NB4 (cell line): ENCODE results near the gene FSTL4.

Experiments
- CTCF ChIP-seq: IDR thresholded peaks from one replicate; pipeline ENCODE4 v1.5.1; 2012; ENCODE audit warnings: low read depth, low read length
- MAX ChIP-seq: IDR thresholded peaks from 2 replicates; pipeline ENCODE4 v1.6.1; 2011; ENCODE audit warnings: low read depth, low read length
- MYC ChIP-seq: IDR thresholded peaks from 2 replicates; pipeline ENCODE4 v1.6.1; 2011; ENCODE audit warnings: low read depth, low read length
- POLR2A ChIP-seq: IDR thresholded peaks from 2 replicates; pipeline ENCODE4 v1.6.1; 2011; ENCODE audit warnings: mild to moderate bottlenecking; ENCODE audit not compliant: insufficient read length; ENCODE audit errors: extremely low read depth

- TF ChIP-seq CTCF (no peak), MAX (no peak), POLR2A (no peak), MYC (no peak)
Measured at GRCh38 chr5:133286483-133286882, 325.9 kb downstream of the FSTL4 start.
